H9 (cell line): ENCODE results near the gene KDR. TPM values are rescaled to one million over a fixed set of nuclear protein-coding genes. Genes with fewer than 3 reads are reported as not detected.

Experiments
- DNase-seq: peaks from one replicate; pipeline ENCODE4 v3.0.0-alpha.2; 2017
- H2AFZ ChIP-seq: one replicate; pipeline ENCODE4 v1.6.1; 2013; ENCODE audit warnings: mild to moderate bottlenecking, low read length, control low read depth, moderate library complexity
- H2AK5ac ChIP-seq: 2 replicates; pipeline ENCODE4 v1.6.1; 2013; ENCODE audit warnings: low read length, control low read depth, mixed read lengths; ENCODE audit not compliant: insufficient read length
- H2BK120ac ChIP-seq: one replicate; pipeline ENCODE4 v1.6.1; 2013; ENCODE audit warnings: low read depth, mild to moderate bottlenecking, low read length, control low read depth, inconsistent platforms; ENCODE audit not compliant: poor library complexity, severe bottlenecking
- H2BK12ac ChIP-seq: 2 replicates; pipeline ENCODE4 v1.6.1; 2013; ENCODE audit warnings: low read length, control low read depth, mixed read lengths, low read depth; ENCODE audit not compliant: insufficient read length
- H2BK15ac ChIP-seq: 2 replicates; pipeline ENCODE4 v1.6.1; 2013; ENCODE audit warnings: low read depth, low read length, control low read depth
- H2BK20ac ChIP-seq: one replicate; pipeline ENCODE4 v1.6.1; 2013; ENCODE audit warnings: low read depth, mild to moderate bottlenecking, low read length, control low read depth, inconsistent platforms; ENCODE audit not compliant: poor library complexity, severe bottlenecking
- H2BK5ac ChIP-seq: 2 replicates; pipeline ENCODE4 v1.6.1; 2013; ENCODE audit warnings: low read length, control low read depth, mixed read lengths; ENCODE audit not compliant: insufficient read length
- H3K14ac ChIP-seq: 2 replicates; pipeline ENCODE4 v1.6.1; 2013; ENCODE audit warnings: low read length, control low read depth; ENCODE audit not compliant: insufficient read depth
- H3K18ac ChIP-seq: 2 replicates; pipeline ENCODE4 v1.6.1; 2013; ENCODE audit warnings: low read depth, mild to moderate bottlenecking, mixed read lengths, low read length, control low read depth; ENCODE audit not compliant: insufficient read length
- H3K23ac ChIP-seq: 2 replicates; pipeline ENCODE4 v1.6.1; 2013; ENCODE audit warnings: low read length, control low read depth, mixed read lengths, low read depth; ENCODE audit not compliant: insufficient read length
- H3K23me2 ChIP-seq: 2 replicates; pipeline ENCODE4 v1.6.1; 2013; ENCODE audit warnings: low read depth, mild to moderate bottlenecking, mixed read lengths, low read length, control low read depth; ENCODE audit not compliant: insufficient read length, poor library complexity, severe bottlenecking
- H3K27ac ChIP-seq: 2 replicates; pipeline ENCODE4 v1.5.1; 2013; ENCODE audit warnings: low read length, control low read depth, mixed read lengths, low read depth; ENCODE audit not compliant: insufficient read length
- H3K27me3 ChIP-seq: 2 replicates; pipeline ENCODE4 v1.6.1; 2013; ENCODE audit warnings: low read length, control low read depth, inconsistent platforms; ENCODE audit not compliant: insufficient read depth
- H3K4ac ChIP-seq: 2 replicates; pipeline ENCODE4 v1.6.1; 2013; ENCODE audit warnings: low read depth, mild to moderate bottlenecking, control low read depth, inconsistent platforms, low read length, moderate library complexity
- H3K4me1 ChIP-seq: 2 replicates; pipeline ENCODE4 v1.6.1; 2013; ENCODE audit warnings: low read length, control low read depth, inconsistent platforms; ENCODE audit not compliant: insufficient read depth
- H3K4me2 ChIP-seq: 2 replicates; pipeline ENCODE4 v1.6.1; 2013; ENCODE audit warnings: low read length, control low read depth, mixed read lengths; ENCODE audit not compliant: insufficient read length, insufficient read depth
- H3K56ac ChIP-seq: 2 replicates; pipeline ENCODE4 v1.6.1; 2013; ENCODE audit warnings: low read depth, mild to moderate bottlenecking, mixed read lengths, low read length, control low read depth; ENCODE audit not compliant: insufficient read length
- H3K79me1 ChIP-seq: 2 replicates; pipeline ENCODE4 v1.6.1; 2013; ENCODE audit warnings: low read depth, mild to moderate bottlenecking, moderate library complexity, low read length, control low read depth, inconsistent platforms; ENCODE audit not compliant: insufficient read depth, poor library complexity, severe bottlenecking
- H3K79me2 ChIP-seq: 2 replicates; pipeline ENCODE4 v1.6.1; 2013; ENCODE audit warnings: low read length, control low read depth, inconsistent platforms; ENCODE audit not compliant: insufficient read depth
- H3K9ac ChIP-seq: 2 replicates; pipeline ENCODE4 v1.6.1; 2013; ENCODE audit warnings: low read length, control low read depth, mixed read lengths; ENCODE audit not compliant: insufficient read length; ENCODE audit errors: extremely low read depth
- H3K9me3 ChIP-seq: one replicate; pipeline ENCODE4 v1.6.1; 2013; ENCODE audit warnings: low read depth, low read length, inconsistent platforms; ENCODE audit not compliant: control insufficient read depth
- H3T11ph ChIP-seq: one replicate; pipeline ENCODE4 v1.6.1; 2013; ENCODE audit warnings: mild to moderate bottlenecking, low read length, control low read depth, inconsistent platforms
- H4K20me1 ChIP-seq: one replicate; pipeline ENCODE4 v1.6.1; 2013; ENCODE audit not compliant: control insufficient read depth, insufficient read length, insufficient read depth
- H4K5ac ChIP-seq: 2 replicates; pipeline ENCODE4 v1.6.1; 2013; ENCODE audit warnings: low read depth, mild to moderate bottlenecking, mixed read lengths, low read length, control low read depth; ENCODE audit not compliant: insufficient read length
- H4K8ac ChIP-seq: replicated peaks from 2 replicates; pipeline ENCODE4 v1.6.1; 2013; ENCODE audit warnings: low read length, control low read depth, mixed read lengths, low read depth; ENCODE audit not compliant: insufficient read length
- H4K91ac ChIP-seq: 2 replicates; pipeline ENCODE4 v1.6.1; 2013; ENCODE audit warnings: low read depth, mild to moderate bottlenecking, moderate library complexity, mixed read lengths, low read length, control low read depth; ENCODE audit not compliant: insufficient read length
- H3K27ac Mint-ChIP-seq, 3 experiments: 2 replicates in 2 of 3; 3 replicates in 1 of 3; pipeline ENCODE4 v1.8.0; 2020 to 2021; ENCODE audit warnings: mixed read lengths in 3 of 3, mild to moderate bottlenecking in 1 of 3, moderate library complexity in 1 of 3
- H3K27me3 Mint-ChIP-seq: 2 replicates; pipeline ENCODE4 v1.8.0; 2021; ENCODE audit warnings: low read depth, mild to moderate bottlenecking, moderate library complexity, mixed read lengths
- H3K36me3 Mint-ChIP-seq, 3 experiments: 2 replicates in 2 of 3; 3 replicates in 1 of 3; pipeline ENCODE4 v1.8.0; 2020 to 2021; ENCODE audit warnings: low read depth in 3 of 3, mixed read lengths in 3 of 3; ENCODE audit not compliant: insufficient read depth in 1 of 3
- H3K4me1 Mint-ChIP-seq, 2 experiments: 2 replicates each; pipeline ENCODE4 v1.8.0; 2020; ENCODE audit warnings: mixed read lengths in 2 of 2
- H3K4me3 Mint-ChIP-seq, 2 experiments: 2 replicates in 1 of 2; 3 replicates in 1 of 2; pipeline ENCODE4 v1.8.0; 2020 to 2021; ENCODE audit warnings: mild to moderate bottlenecking in 2 of 2, mixed read lengths in 2 of 2, moderate library complexity in 1 of 2
- H3K9me3 Mint-ChIP-seq, 2 experiments: 2 replicates in 1 of 2; 3 replicates in 1 of 2; pipeline ENCODE4 v1.8.0; 2020; ENCODE audit warnings: mild to moderate bottlenecking in 2 of 2, mixed read lengths in 2 of 2, moderate library complexity in 1 of 2
- CTCF ChIP-seq: fragments of 200-600 bp; sonication (generic); conservative IDR thresholded peaks from 3 replicates; pipeline ENCODE4 v1.8.0; 2021; ENCODE audit warnings: antibody characterized with exemption, mild to moderate bottlenecking
- whole genome bisulfite sequencing: extraction: QIAGEN DNeasy Blood & Tissue Kit; methylation state at CpG from one replicate; pipeline ENCODE4 v1.1.7; 2013; ENCODE audit warnings: missing lambda C conversion rate, low lambda C conversion rate, mixed read lengths; ENCODE audit not compliant: insufficient read length; ENCODE audit errors: extremely low coverage; 5-methylcytosine and 5-hydroxymethylcytosine counted together
- total RNA-seq: library from RNA; stranded (reverse); gene quantifications from 2 replicates; pipeline ENCODE4 v1.2.1, GENCODE V29; 2021

Gene KDR
- total RNA-seq, 1 experiment from 2014 or later, result 51.4 TPM

- Histone ChIP-seq H2AK5ac (no peak overlapping the region), H3K79me1 (no peaks in the 10 kb centered on the region), H4K20me1 (no peaks in the 10 kb centered on the region), H3K79me2 (no peaks in the 10 kb centered on the region), H3T11ph (no peak overlapping the region), H3K14ac (no peak overlapping the region), H3K23ac (no peak overlapping the region), H3K9me3 (no peaks in the 10 kb centered on the region), H3K4me2 (no peak overlapping the region), H4K91ac (no peak overlapping the region), H3K56ac (no peak overlapping the region), H3K23me2 (no peaks in the 10 kb centered on the region), H4K8ac (no peak overlapping the region), H2BK5ac (no peak overlapping the region), H2AFZ (no peak overlapping the region), H3K27me3 (no peaks in the 10 kb centered on the region), H2BK15ac (no peak overlapping the region), H2BK20ac (no peak overlapping the region), H4K5ac (no peak overlapping the region), H3K4me1 (no peaks in the 10 kb centered on the region), H3K4ac (no peak overlapping the region), H2BK12ac (no peak overlapping the region), H3K9ac (no peak overlapping the region), H3K27ac (no peak overlapping the region), H2BK120ac (no peak overlapping the region), H3K18ac (no peak overlapping the region)
- peaks cover under 1 to 3% of the 10 kb centered on the region in 2 experiments; a peak in 3 of 5 replicates for H3K9me3 Mint-ChIP-seq
- H3K36me3 Mint-ChIP-seq, result peaks cover 0 to 6% (median 0%) of the 10 kb centered on the region in 3 experiments; a peak in 2 of 7 replicates
- H3K4me3 Mint-ChIP-seq, result no peak overlapping the region
- H3K4me1 Mint-ChIP-seq, result no peaks in the 10 kb centered on the region
- 0 out of 2 replicates have a peak, but pooled peaks cover 1% of the 10 kb centered on the region for H3K27me3 Mint-ChIP-seq
- WGBS, result no CpG with 5 or more reads among the region's 2 CpGs
- DNase-seq, result no peak
- TF ChIP-seq CTCF, result no peak
- no peak overlapping the region for H3K27ac Mint-ChIP-seq
Observed at GRCh38 chr4:55051532-55051931, 73.9 kb downstream of the KDR start.
